ENCODE results near the gene CSE1L.
"Not testable (repeated sequence)": the region's sequence is repeated elsewhere in the genome, so short reads cannot be mapped to it uniquely, and the experiment has no call there.

The CSE1L gene

DNA sequence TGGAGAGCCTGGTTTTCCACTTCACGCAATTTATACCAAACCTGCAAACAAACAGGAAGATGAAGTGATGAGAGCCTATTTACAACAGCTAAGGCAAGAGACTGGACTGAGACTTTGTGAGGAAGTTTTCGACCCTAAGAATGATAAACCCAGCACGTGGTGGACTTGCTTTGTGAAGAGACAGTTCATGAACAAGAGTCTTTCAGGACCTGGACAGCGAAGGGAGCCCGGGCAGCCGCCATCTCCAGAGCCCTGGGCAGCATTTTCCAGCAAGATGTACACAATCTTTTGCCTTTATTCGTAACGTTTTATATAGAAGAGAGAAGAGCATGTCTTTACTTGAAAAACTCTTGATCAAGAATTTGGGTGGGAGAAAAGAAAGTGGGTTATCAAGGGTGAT is 88.7 kb downstream of the CSE1L start:
- not testable (repeated sequence) for DNase-seq

GRCh38 chr20:49136817-49137571 is 90.9 kb downstream of the CSE1L start:
- no peak for DNase-seq

DNA sequence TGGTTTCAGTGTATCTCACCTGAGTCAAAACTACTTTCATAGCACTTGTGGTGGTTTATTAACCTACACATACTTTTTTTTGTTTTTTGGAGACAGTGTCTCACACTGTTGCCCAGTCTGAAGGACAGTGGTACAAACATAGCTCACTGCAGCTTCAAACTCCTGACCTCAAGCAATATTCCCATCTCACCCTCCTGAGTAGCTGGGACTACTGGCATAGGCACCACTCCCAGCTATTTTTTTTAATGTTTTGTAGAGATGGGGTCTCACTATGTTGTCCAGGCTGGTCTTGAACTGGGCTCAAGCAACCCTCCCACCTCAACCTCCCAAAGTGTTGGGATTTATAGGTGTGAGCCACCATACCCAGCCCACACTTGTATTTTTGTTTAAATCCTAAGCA is 92.3 kb downstream of the CSE1L start:
- DNase-seq, result no peak

DNA sequence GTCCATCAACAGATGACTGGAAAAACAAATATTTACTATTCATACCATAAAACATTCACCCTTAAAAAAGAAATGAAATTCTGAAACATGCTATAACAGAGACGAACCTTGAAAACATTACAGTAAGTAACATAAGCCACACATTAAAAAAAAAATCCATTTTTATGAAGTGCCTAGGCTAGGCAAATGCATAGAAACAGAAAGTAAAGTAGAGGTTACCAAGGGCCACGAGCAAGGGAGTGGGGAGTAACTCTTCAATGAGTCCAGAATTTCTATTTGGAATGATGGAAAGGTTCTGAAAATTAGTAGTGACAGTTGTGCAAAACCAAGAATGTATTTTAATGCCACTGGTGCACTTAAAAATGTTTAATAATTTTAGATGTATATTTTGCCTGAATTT is 94.3 kb downstream of the CSE1L start:
- no peak for DNase-seq

DNA sequence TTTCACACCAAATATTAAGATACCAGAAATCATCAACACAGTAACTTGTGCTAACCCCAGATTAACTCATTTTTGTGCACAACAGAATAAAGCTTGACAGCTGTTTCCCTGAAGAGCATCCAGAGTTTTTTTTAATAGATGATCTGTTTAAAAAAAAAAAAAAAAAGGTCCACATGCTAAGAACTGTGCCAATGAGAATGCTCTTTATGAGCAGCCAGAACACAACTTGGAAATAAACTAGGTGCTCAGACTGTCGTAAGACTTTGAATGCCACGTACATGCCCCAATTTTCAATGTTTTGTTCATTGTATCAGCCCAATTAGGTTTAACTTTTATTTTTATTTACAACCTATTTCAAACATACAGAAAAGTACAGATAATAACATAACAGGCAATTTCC is 94.7 kb downstream of the CSE1L start:
- no peak for DNase-seq

Data from NCI-H2081 treated with DMSO at 0.1 percent for 48 hours (cell line).